Nephron progenitor cell (in vitro differentiated cells): ENCODE data around the gene CTPS1.

ENCODE experiments used
- DNase-seq: peaks from one replicate; pipeline ENCODE4 v3.0.0; 2021
- H3K27ac Mint-ChIP-seq: 2 replicates; pipeline ENCODE4 v1.8.0; 2021; ENCODE audit warnings: mild to moderate bottlenecking, moderate library complexity, mixed read lengths
- H3K27me3 Mint-ChIP-seq: 2 replicates; pipeline ENCODE4 v1.8.0; 2021; ENCODE audit warnings: mild to moderate bottlenecking, low read depth, mixed read lengths; ENCODE audit not compliant: poor library complexity
- H3K36me3 Mint-ChIP-seq: 2 replicates; pipeline ENCODE4 v1.8.0; 2021; ENCODE audit warnings: low read depth, mixed read lengths
- H3K4me1 Mint-ChIP-seq: 2 replicates; pipeline ENCODE4 v1.8.0; 2021; ENCODE audit warnings: mixed read lengths
- H3K4me3 Mint-ChIP-seq: 2 replicates; pipeline ENCODE4 v1.8.0; 2021; ENCODE audit warnings: mild to moderate bottlenecking, moderate library complexity, mixed read lengths
- H3K9me3 Mint-ChIP-seq: 2 replicates; pipeline ENCODE4 v1.8.0; 2021; ENCODE audit warnings: mild to moderate bottlenecking, moderate library complexity, mixed read lengths
- CTCF ChIP-seq: fragments of 200-600 bp; sonication (generic); IDR thresholded peaks from 2 replicates; pipeline ENCODE4 v1.5.0; 2021; ENCODE audit warnings: antibody characterized with exemption

Gene CTPS1

GRCh38 chr1:40938393-40938792, 41.1 kb upstream of the CTPS1 start:
- Mint-ChIP-seq H3K36me3 (no peaks in the 10 kb centered on the region), H3K4me3 (no peak overlapping the region), H3K27ac (no peak overlapping the region), H3K4me1 (no peaks in the 10 kb centered on the region), H3K27me3 (peaks cover 3% of the 10 kb centered on the region), H3K9me3 (no peaks in the 10 kb centered on the region)
- DNase-seq = no peak
- no peak for TF ChIP-seq CTCF

- DNase-seq = no peak
- no peak overlapping the region for H3K4me3 Mint-ChIP-seq
- peaks cover 3% of the 10 kb centered on the region for H3K27me3 Mint-ChIP-seq
- no peaks in the 10 kb centered on the region for H3K36me3 Mint-ChIP-seq
- no peaks in the 10 kb centered on the region for H3K9me3 Mint-ChIP-seq
- no peak for TF ChIP-seq CTCF
- no peaks in the 10 kb centered on the region for H3K4me1 Mint-ChIP-seq
- no peak overlapping the region for H3K27ac Mint-ChIP-seq
Measured at GRCh38 chr1:40939320-40940059, 40.0 kb upstream of the CTPS1 start.

GRCh38 chr1:40944326-40944725, 35.2 kb upstream of the CTPS1 start:
- no peak overlapping the region for H3K4me3 Mint-ChIP-seq
- H3K36me3 Mint-ChIP-seq = no peaks in the 10 kb centered on the region
- peaks cover 3% of the 10 kb centered on the region for H3K27me3 Mint-ChIP-seq
- peaks cover 7% of the 10 kb centered on the region for H3K9me3 Mint-ChIP-seq
- H3K27ac Mint-ChIP-seq = no peak overlapping the region
- no peak for DNase-seq
- H3K4me1 Mint-ChIP-seq = peaks cover 5% of the 10 kb centered on the region
- no peak for TF ChIP-seq CTCF

- H3K4me3 Mint-ChIP-seq = no peak overlapping the region
- H3K4me1 Mint-ChIP-seq = peaks cover 5% of the 10 kb centered on the region
- DNase-seq = no peak
- no peaks in the 10 kb centered on the region for H3K36me3 Mint-ChIP-seq
- no peak for TF ChIP-seq CTCF
- H3K27ac Mint-ChIP-seq = no peak overlapping the region
- H3K9me3 Mint-ChIP-seq = peaks cover 7% of the 10 kb centered on the region
- peaks cover 3% of the 10 kb centered on the region for H3K27me3 Mint-ChIP-seq
Measured at GRCh38 chr1:40944841-40945430, 34.6 kb upstream of the CTPS1 start.

GRCh38 chr1:40945491-40945973, 34.0 kb upstream of the CTPS1 start:
- Mint-ChIP-seq H3K27ac (no peak overlapping the region), H3K4me1 (peaks cover 5% of the 10 kb centered on the region), H3K4me3 (no peak overlapping the region), H3K27me3 (peaks cover 9% of the 10 kb centered on the region), H3K36me3 (no peaks in the 10 kb centered on the region), H3K9me3 (peaks cover 7% of the 10 kb centered on the region)
- no peak for DNase-seq
- TF ChIP-seq CTCF = no peak
